Body of pancreas (tissue), 4 donors: ENCODE data around the gene CSAG2.
"Not testable (repeated sequence)": the region's sequence is repeated elsewhere in the genome, so short reads cannot be mapped to it uniquely, and the experiment has no call there.

Experiments used
- POLR2A ChIP-seq, 3 donors: fragments of 450-650 bp; IDR thresholded peaks; one replicate each; pipeline ENCODE4 v1.6.1; 2016; ENCODE audit warnings: antibody characterized with exemption in 3 of 3, mild to moderate bottlenecking in 2 of 3
- TF ChIP-seq, protein P1 (sequence below), 7 experiments: fragments of 450-650 bp in 4 of 7; fragments of 200-600 bp in 3 of 7; sonication (generic) in 3 of 7; IDR thresholded peaks; one replicate each; pipeline ENCODE4 v1.5.1; 2016 to 2019; ENCODE audit warnings: antibody characterized with exemption in 7 of 7

DNA sequence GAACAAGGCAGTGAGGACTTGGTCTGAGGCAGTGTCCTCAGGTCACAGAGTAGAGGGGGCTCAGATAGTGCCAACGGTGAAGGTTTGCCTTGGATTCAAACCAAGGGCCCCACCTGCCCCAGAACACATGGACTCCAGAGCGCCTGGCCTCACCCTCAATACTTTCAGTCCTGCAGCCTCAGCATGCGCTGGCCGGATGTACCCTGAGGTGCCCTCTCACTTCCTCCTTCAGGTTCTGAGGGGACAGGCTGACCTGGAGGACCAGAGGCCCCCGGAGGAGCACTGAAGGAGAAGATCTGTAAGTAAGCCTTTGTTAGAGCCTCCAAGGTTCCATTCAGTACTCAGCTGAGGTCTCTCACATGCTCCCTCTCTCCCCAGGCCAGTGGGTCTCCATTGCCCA is 8.7 kb downstream of the CSAG2 start:
- not testable (repeated sequence) for TF ChIP-seq POLR2A (IDR thresholded peaks at IDR 0.05)
- TF ChIP-seq, protein P1, sequence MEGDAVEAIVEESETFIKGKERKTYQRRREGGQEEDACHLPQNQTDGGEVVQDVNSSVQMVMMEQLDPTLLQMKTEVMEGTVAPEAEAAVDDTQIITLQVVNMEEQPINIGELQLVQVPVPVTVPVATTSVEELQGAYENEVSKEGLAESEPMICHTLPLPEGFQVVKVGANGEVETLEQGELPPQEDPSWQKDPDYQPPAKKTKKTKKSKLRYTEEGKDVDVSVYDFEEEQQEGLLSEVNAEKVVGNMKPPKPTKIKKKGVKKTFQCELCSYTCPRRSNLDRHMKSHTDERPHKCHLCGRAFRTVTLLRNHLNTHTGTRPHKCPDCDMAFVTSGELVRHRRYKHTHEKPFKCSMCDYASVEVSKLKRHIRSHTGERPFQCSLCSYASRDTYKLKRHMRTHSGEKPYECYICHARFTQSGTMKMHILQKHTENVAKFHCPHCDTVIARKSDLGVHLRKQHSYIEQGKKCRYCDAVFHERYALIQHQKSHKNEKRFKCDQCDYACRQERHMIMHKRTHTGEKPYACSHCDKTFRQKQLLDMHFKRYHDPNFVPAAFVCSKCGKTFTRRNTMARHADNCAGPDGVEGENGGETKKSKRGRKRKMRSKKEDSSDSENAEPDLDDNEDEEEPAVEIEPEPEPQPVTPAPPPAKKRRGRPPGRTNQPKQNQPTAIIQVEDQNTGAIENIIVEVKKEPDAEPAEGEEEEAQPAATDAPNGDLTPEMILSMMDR (IDR thresholded peaks at IDR 0.05) = not testable (repeated sequence)
